Left colon (tissue), 2 donors: ENCODE results near the gene FAM53B. TPM values are rescaled to one million over a fixed set of nuclear protein-coding genes. Genes with fewer than 3 reads are reported as not detected.

Experiments
- ATAC-seq: fragments of 200-7000 bp; cut with Tn5 transposase; one replicate; pipeline ENCODE4 v1.9.1; 2020; ENCODE audit warnings: mild to moderate bottlenecking, moderate library complexity
- DNase-seq, 2 donors: peaks; one replicate each; pipeline ENCODE4 v3.0.0-alpha.2; 2020
- intact Hi-C, 2 donors: fragments of 100-400 bp; cut with DNase I in 1 of 2; cut with micrococcal nuclease in 1 of 2; formaldehyde crosslinking; loops; one replicate each; pipeline versions ENCODE4 v1.11.2 to v1.14.0; 2022; cut with DNase I, micrococcal nuclease
- total RNA-seq, 2 donors: library from RNA; stranded (reverse); fragmentation: NEBNext Ultra II Directional; extraction: Animal tissue kit (Norgen Biotek cat#: 25700); gene quantifications; one replicate each; pipeline ENCODE4 v1.2.1, GENCODE V29; 2021
- donor health status: DM: no; HTN: no; CAD: no.
- donor health status: DM: yes; HTN: yes; CAD: no.

Gene FAM53B
- total RNA-seq, 2 donors from 2014 or later: 31.6 to 48.0 TPM

- intact Hi-C loops: no loop called here
- ATAC-seq: peak; percentile 41
- peak; percentile 65 to 69 for DNase-seq
These were observed 97.5 kb downstream of the FAM53B start for GRCh38 chr10:124646483-124647352.

- DNase-seq: no peak
- intact Hi-C loops: no loop called here
- ATAC-seq: no peak
These were observed 98.6 kb downstream of the FAM53B start for GRCh38 chr10:124645467-124646095.

- intact Hi-C loops: no loop called here
- no peak for DNase-seq
- no peak for ATAC-seq
These were observed 99.3 kb downstream of the FAM53B start for GRCh38 chr10:124644771-124645415.

- DNase-seq: no peak
- ATAC-seq: no peak
- intact Hi-C loops: no loop called here
These were observed 99.9 kb downstream of the FAM53B start for GRCh38 chr10:124644236-124644635.

- no peak for ATAC-seq
- no peak for DNase-seq
- intact Hi-C loops: no loop called here
These were observed 100.7 kb downstream of the FAM53B start for GRCh38 chr10:124643330-124644009.

- ATAC-seq (no peak), DNase-seq (no peak)
- intact Hi-C loops: no loop called here
These were observed 102.0 kb downstream of the FAM53B start for GRCh38 chr10:124642088-124642710.

GRCh38 chr10:124641282-124642087, 102.7 kb downstream of the FAM53B start:
- DNase-seq: peak in 1 of 2 donors; percentile 65
- intact Hi-C loops: no loop called here
- ATAC-seq: peak; percentile 16

GRCh38 chr10:124640538-124641231, 103.5 kb downstream of the FAM53B start:
- intact Hi-C loops: no loop called here
- DNase-seq (no peak), ATAC-seq (peak; percentile 12)

GRCh38 chr10:124640056-124640455, 104.1 kb downstream of the FAM53B start:
- intact Hi-C loops: no loop called here
- ATAC-seq (no peak), DNase-seq (no peak)

GRCh38 chr10:124639646-124640045, 104.5 kb downstream of the FAM53B start:
- ATAC-seq (no peak), DNase-seq (no peak)
- intact Hi-C loops: loop anchor here in 1 of 2 donors (10.0 kb wide), 1 partner anchor 105 kb away; the partner anchor contains the start of gene FAM53B

GRCh38 chr10:124639206-124639605, 105.0 kb downstream of the FAM53B start:
- DNase-seq (no peak), ATAC-seq (no peak)
- intact Hi-C loops: loop anchor here in 1 of 2 donors (10.0 kb wide), 1 partner anchor 106 kb away; the partner anchor contains the start of gene FAM53B

GRCh38 chr10:124637746-124638145, 106.4 kb downstream of the FAM53B start:
- DNase-seq (no peak), ATAC-seq (no peak)
- intact Hi-C loops: loop anchor here in 1 of 2 donors (10.0 kb wide), 1 partner anchor 107 kb away; the partner anchor contains the start of gene FAM53B

GRCh38 chr10:124637091-124637700, 107.0 kb downstream of the FAM53B start:
- intact Hi-C loops: loop anchor here in 1 of 2 donors (10.0 kb wide), 1 partner anchor 108 kb away; the partner anchor contains the start of gene FAM53B
- DNase-seq (no peak), ATAC-seq (no peak)

- DNase-seq (no peak), ATAC-seq (no peak)
- intact Hi-C loops: loop anchor here in 1 of 2 donors (10.0 kb wide), 1 partner anchor 108 kb away; the partner anchor contains the start of gene FAM53B
These were observed 107.7 kb downstream of the FAM53B start for GRCh38 chr10:124636271-124636995.

- DNase-seq (no peak), ATAC-seq (no peak)
- intact Hi-C loops: loop anchor here (5.0 to 10.0 kb wide), 2 partner anchors 110 to 112 kb away; partner anchors contain the start of gene FAM53B (in 2 of the 2)
These were observed 111.6 kb downstream of the FAM53B start for GRCh38 chr10:124632566-124632965.

- intact Hi-C loops: loop anchor here (5.0 to 10.0 kb wide), 2 partner anchors 110 to 113 kb away; partner anchors contain the start of gene FAM53B (in 2 of the 2)
- DNase-seq (no peak), ATAC-seq (no peak)
These were observed 112.1 kb downstream of the FAM53B start for GRCh38 chr10:124632064-124632531.
